GM19099 (cell line): ENCODE measurements around the gene ITIH2.

ENCODE experiments used
- POLR2A ChIP-seq: IDR thresholded peaks from 3 replicates; pipeline ENCODE4 v1.6.1; 2011; ENCODE audit warnings: low read depth; ENCODE audit not compliant: insufficient read length; ENCODE audit errors: extremely low read depth

The ITIH2 gene

DNA sequence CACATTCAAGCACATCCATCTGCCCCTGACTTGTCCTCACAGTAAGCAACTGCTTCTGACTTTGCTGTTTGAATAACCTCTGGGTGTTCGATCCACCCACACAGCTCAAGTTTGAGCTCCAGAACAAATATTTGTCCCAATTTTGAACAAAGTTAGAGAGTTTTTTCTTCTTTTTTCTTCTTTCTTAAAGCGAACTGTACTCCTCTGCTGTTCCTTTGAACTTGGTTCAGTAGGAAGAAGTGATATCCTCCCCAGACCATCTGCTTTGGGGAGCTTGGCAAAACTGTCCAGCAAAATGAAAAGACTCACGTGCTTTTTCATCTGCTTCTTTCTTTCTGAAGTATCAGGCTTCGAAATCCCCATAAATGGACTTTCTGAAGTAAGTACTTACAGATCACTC, at the start of gene ITIH2:
ITIH2 (plus strand) TSS at position 177 of the 400 bp plus-strand sequence; CDS start at position 296, 119 bp downstream.
- TF ChIP-seq POLR2A = no peak

GRCh38 chr10:7657552-7657951, 45.6 kb upstream of the ITIH2 start:
- TF ChIP-seq POLR2A = no peak

- TF ChIP-seq POLR2A = no peak
Observed at GRCh38 chr10:7659560-7659959, 43.6 kb upstream of the ITIH2 start.

DNA sequence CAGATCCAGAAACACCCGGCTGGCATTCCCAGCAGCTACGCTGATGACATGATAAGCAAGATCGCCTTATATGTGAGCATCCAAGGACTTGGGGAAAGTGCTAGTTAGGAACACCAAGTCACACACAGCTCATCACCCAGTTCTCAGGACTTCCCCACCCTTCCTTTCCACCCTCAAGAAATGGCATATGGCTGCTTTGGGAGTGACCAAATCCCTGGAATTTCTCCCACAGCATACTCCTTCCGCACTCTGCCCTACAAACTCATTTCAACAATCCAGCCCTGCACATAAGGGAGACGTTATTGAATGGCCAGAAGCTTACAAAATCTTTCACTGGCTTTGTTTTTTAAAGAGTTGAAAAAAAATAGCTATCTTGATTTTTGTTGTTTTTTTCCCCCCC, 40.6 kb upstream of the ITIH2 start:
- TF ChIP-seq POLR2A = no peak

- TF ChIP-seq POLR2A = no peak
Observed at GRCh38 chr10:7664707-7665106, 38.4 kb upstream of the ITIH2 start.

DNA sequence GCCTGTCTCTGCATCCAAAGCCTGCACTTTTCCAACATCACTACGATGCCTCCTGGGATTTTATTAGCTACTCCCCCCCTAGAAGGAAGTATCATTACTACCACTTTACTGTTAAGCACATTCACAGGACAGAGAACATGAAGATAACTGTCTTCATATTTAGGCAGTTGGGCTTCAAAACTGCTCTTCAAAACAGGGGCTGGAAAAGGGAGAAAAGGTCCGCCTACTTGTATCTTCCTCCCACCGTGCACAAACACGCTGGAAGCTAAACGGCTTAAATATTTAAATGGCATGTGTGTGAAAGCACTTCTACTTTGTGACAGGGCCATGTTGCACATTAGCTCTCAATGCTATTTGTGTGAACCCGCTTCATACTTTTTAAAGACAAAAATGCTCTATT, 37.3 kb upstream of the ITIH2 start:
- no peak for TF ChIP-seq POLR2A

GRCh38 chr10:7666253-7667023, 36.7 kb upstream of the ITIH2 start, which contains the start of gene ITIH5:
Gene ITIH5, minus strand, starts transcription at chr10:7666966. Its CDS starts 74 bp downstream, at chr10:7666892.
- no peak for TF ChIP-seq POLR2A

DNA sequence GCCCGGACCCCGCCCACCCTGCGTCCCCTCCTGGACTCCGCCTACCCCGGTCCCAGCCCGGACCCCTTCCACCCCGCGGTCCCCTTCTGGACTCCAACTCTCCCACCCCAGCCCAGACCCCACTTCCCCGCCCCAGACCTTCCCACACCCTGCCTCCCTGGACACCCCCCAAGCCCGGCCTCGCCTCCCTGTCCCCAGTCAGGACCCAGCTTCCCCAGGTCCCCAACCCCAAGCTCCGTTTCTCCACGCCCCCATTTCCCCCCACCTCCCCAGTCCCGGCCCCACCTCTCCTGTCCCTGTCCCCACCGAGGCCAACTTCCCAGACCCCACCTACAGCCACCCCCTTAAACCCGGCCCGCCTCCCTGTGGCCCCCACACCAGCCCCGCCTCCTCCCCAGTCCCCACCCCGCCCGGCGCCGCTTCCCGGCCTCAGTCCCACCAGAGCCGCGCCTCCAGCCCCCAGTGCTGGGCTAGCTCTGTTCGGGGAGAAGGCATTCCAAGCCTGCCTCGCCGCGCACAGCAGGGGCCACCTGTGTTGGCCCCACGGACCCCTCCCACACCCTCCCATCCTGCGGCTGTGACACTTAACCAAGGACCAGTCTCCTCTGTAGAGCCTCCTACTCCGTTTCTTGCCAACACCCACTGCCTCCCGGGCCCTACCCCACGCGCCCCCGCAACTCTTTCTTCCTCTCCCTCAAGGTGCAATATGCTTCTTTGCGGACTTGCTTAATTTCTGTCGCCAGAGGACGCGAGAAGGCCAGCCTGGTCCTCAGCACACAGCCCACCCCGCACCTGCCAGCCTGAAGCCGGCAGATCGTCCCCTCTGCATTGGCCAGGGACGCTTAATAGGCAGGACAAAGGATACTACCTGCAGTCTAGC, 35.6 kb upstream of the ITIH2 start:
- TF ChIP-seq POLR2A = no peak

GRCh38 chr10:7670157-7670556, 33.0 kb upstream of the ITIH2 start:
- no peak for TF ChIP-seq POLR2A

- no peak for TF ChIP-seq POLR2A
Observed at GRCh38 chr10:7672341-7673134, 30.6 kb upstream of the ITIH2 start.

DNA sequence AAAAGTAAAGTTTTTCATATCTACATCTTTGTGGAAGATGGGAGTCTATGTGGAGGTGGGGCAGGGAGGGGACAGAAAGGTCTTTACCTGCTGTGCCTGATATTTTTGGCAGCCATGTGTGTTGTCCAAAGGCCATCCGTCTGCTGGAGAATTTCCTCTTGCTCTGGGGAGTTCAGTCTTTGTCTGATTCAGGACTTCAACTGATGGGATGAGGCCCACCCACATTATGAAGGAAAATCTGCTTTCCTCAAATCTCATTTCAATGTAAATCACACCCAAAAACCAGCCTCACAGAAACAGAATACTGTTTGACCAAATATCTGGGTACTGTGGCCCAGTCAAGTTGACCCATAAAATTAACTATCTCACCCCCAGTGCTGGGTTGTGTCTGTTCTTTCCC, 23.9 kb upstream of the ITIH2 start:
- no peak for TF ChIP-seq POLR2A

- TF ChIP-seq POLR2A = no peak
Observed at GRCh38 chr10:7686351-7687171, 16.6 kb upstream of the ITIH2 start.

DNA sequence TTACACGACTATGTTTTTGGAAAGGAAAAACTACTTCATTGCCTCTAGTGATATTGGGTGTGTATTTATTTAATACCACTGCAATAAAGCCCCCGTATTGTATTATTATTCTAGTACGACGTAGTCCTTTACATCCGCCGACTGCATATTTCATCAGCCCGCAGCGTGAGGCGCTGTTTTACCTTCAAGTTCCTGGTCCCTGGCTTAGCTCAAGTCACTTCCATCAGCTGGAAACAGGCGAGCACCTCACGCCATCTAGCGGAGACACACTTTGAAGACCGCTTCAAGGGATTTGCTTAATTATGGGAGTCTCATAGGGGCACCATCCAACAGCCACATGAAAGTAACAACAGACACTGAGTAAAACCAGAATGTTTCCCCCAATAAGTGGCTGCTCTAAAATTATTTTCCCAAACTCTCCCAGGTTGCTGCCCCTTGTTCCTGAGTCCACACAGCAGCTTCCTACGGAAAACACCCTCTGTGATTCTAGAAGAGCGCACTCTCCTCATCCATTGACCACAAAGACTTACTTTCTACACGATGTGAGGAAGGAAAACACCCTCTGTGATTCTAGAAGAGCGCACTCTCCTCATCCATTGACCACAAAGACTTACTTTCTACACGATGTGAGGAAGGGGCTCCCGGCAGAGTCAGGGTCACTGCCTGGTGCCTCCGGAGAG, 15.7 kb upstream of the ITIH2 start:
- no peak for TF ChIP-seq POLR2A

DNA sequence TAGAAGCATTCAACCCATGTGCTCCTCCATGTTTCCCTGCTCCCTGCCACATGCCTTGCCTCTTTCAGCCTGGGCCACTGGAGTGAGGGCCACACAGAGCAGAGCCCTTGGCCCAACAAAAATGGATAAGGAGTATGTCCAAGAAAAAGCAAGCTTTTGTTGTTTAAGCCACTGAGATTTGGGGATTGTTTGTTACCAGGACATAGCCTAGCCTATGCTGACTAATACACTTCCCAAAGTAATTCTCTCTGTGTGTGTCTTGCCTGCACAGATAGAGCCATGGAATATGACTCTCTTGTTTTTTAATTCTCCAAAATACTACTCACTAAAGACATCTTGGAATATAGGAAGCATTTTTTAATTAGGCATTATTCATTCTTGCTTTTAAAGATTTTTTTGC, 13.5 kb upstream of the ITIH2 start:
- no peak for TF ChIP-seq POLR2A
